Neural progenitor cell (in vitro differentiated cells): Measurements from ENCODE around the gene DDX52. TPM values are rescaled to one million over a fixed set of nuclear protein-coding genes. Genes with fewer than 3 reads are reported as not detected.

Experiments used
- DNase-seq: peaks from one replicate; pipeline ENCODE4 v3.0.0-alpha.2; 2016; ENCODE audit warnings: low spot score
- H2AFZ ChIP-seq: fragments of 200-600 bp; sonication (generic); replicated peaks from 2 replicates; pipeline ENCODE4 v1.6.1; 2016; ENCODE audit warnings: antibody characterized with exemption
- H3F3A ChIP-seq: fragments of 200-600 bp; sonication (generic); 2 replicates; pipeline ENCODE4 v1.6.1; 2016; ENCODE audit warnings: antibody characterized with exemption, low read depth
- H3K27ac ChIP-seq: fragments of 200-600 bp; sonication (generic); 2 replicates; pipeline ENCODE4 v1.5.1; 2016; ENCODE audit warnings: mild to moderate bottlenecking
- H3K27me3 ChIP-seq: fragments of 200-600 bp; sonication (generic); 2 replicates; pipeline ENCODE4 v1.6.1; 2016; ENCODE audit warnings: mild to moderate bottlenecking, moderate library complexity
- H3K36me3 ChIP-seq: fragments of 200-600 bp; sonication (generic); 2 replicates; pipeline ENCODE4 v1.5.1; 2016
- H3K4me1 ChIP-seq: fragments of 200-600 bp; sonication (generic); 2 replicates; pipeline ENCODE4 v1.6.1; 2016; ENCODE audit warnings: mixed run types
- H3K4me2 ChIP-seq: fragments of 200-600 bp; sonication (generic); 2 replicates; pipeline ENCODE4 v1.6.1; 2016
- H3K4me3 ChIP-seq: fragments of 200-600 bp; sonication (generic); 2 replicates; pipeline ENCODE4 v1.5.1; 2016
- H3K79me2 ChIP-seq: fragments of 200-600 bp; sonication (generic); 2 replicates; pipeline ENCODE4 v1.6.1; 2016; ENCODE audit warnings: low read depth
- H3K9ac ChIP-seq: fragments of 200-600 bp; sonication (generic); 2 replicates; pipeline ENCODE4 v1.6.1; 2016
- H3K9me3 ChIP-seq: fragments of 200-600 bp; sonication (generic); 2 replicates; pipeline ENCODE4 v1.5.1; 2016; ENCODE audit warnings: low read depth
- H4K20me1 ChIP-seq: fragments of 200-600 bp; sonication (generic); 2 replicates; pipeline ENCODE4 v1.6.1; 2016; ENCODE audit warnings: low read depth
- H3K27ac Mint-ChIP-seq: 3 replicates; pipeline ENCODE4 v1.8.0; 2021; ENCODE audit warnings: mixed read lengths
- H3K27me3 Mint-ChIP-seq: 2 replicates; pipeline ENCODE4 v1.8.0; 2022; ENCODE audit warnings: low read depth, mild to moderate bottlenecking, inconsistent platforms, moderate library complexity, mixed read lengths; ENCODE audit not compliant: insufficient read depth
- H3K36me3 Mint-ChIP-seq: 3 replicates; pipeline ENCODE4 v1.8.0; 2021; ENCODE audit warnings: mixed read lengths
- H3K4me1 Mint-ChIP-seq: 3 replicates; pipeline ENCODE4 v1.8.0; 2021; ENCODE audit warnings: mixed read lengths
- H3K4me3 Mint-ChIP-seq: 3 replicates; pipeline ENCODE4 v1.8.0; 2021; ENCODE audit warnings: mild to moderate bottlenecking, moderate library complexity, mixed read lengths
- H3K9me3 Mint-ChIP-seq: 3 replicates; pipeline ENCODE4 v1.8.0; 2020; ENCODE audit warnings: mixed read lengths
- EZH2 ChIP-seq: fragments of 200-600 bp; sonication (generic); IDR thresholded peaks from 2 replicates; pipeline ENCODE4 v1.6.1; 2017; ENCODE audit warnings: antibody characterized with exemption, mild to moderate bottlenecking, moderate library complexity
- EZH2phosphoT487 ChIP-seq: fragments of 200-600 bp; sonication (generic); IDR thresholded peaks from 2 replicates; pipeline ENCODE4 v1.6.1; 2017; ENCODE audit warnings: antibody characterized with exemption
- total RNA-seq: library from RNA; depleted of rRNA; stranded (reverse); fragments of >200 nt; gene quantifications from 2 replicates; pipeline ENCODE4 v1.2.3, GENCODE V29; 2015; ENCODE audit warnings: low replicate concordance
- TF ChIP-seq, protein P1 (sequence below): fragments of 200-600 bp; sonication (generic); IDR thresholded peaks from 2 replicates; pipeline ENCODE4 v1.5.1; 2017; ENCODE audit warnings: antibody characterized with exemption, mild to moderate bottlenecking

The DDX52 gene
- total RNA-seq, 1 donor from 2014 or later: 55.3 TPM

DNA sequence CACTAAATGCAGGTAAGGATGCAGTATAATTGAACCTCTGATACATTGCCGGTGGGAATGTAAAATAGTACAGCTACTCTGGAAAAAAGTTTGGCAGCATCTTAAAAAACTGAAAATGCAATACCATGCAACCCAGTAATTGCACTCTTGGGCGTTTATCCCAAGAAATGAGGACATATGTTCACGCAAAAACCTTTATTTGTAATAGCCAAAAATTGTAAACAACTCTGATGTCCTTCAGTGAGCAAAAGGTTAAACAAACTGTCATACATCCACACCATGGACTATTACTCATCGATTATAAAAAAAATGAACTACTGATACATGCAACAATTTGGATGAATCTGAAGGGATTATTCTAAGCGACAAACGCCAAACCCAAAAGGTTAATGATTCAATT is 51.0 kb downstream of the DDX52 start:
- Histone ChIP-seq H4K20me1 (peaks cover 11% of the 10 kb centered on the region), H3K36me3 (peaks cover 11% of the 10 kb centered on the region), H3K9me3 (no peaks in the 10 kb centered on the region), H3K4me1 (no peaks in the 10 kb centered on the region), H3K27ac (no peak overlapping the region), H3F3A (peaks cover 8% of the 10 kb centered on the region), H3K27me3 (no peaks in the 10 kb centered on the region), H3K4me3 (no peak overlapping the region), H3K9ac (no peak overlapping the region), H3K4me2 (no peak overlapping the region), H2AFZ (no peak overlapping the region), H3K79me2 (no peaks in the 10 kb centered on the region)
- H3K9me3 Mint-ChIP-seq: no peaks in the 10 kb centered on the region
- no peak overlapping the region for H3K4me3 Mint-ChIP-seq
- no peak overlapping the region for H3K27ac Mint-ChIP-seq
- TF ChIP-seq, protein P1, sequence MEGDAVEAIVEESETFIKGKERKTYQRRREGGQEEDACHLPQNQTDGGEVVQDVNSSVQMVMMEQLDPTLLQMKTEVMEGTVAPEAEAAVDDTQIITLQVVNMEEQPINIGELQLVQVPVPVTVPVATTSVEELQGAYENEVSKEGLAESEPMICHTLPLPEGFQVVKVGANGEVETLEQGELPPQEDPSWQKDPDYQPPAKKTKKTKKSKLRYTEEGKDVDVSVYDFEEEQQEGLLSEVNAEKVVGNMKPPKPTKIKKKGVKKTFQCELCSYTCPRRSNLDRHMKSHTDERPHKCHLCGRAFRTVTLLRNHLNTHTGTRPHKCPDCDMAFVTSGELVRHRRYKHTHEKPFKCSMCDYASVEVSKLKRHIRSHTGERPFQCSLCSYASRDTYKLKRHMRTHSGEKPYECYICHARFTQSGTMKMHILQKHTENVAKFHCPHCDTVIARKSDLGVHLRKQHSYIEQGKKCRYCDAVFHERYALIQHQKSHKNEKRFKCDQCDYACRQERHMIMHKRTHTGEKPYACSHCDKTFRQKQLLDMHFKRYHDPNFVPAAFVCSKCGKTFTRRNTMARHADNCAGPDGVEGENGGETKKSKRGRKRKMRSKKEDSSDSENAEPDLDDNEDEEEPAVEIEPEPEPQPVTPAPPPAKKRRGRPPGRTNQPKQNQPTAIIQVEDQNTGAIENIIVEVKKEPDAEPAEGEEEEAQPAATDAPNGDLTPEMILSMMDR: no peak
- no peak for TF ChIP-seq EZH2phosphoT487
- H3K36me3 Mint-ChIP-seq: peaks cover 23% of the 10 kb centered on the region
- no peak for DNase-seq
- H3K27me3 Mint-ChIP-seq: peaks cover 2% of the 10 kb centered on the region
- H3K4me1 Mint-ChIP-seq: no peaks in the 10 kb centered on the region

DNA sequence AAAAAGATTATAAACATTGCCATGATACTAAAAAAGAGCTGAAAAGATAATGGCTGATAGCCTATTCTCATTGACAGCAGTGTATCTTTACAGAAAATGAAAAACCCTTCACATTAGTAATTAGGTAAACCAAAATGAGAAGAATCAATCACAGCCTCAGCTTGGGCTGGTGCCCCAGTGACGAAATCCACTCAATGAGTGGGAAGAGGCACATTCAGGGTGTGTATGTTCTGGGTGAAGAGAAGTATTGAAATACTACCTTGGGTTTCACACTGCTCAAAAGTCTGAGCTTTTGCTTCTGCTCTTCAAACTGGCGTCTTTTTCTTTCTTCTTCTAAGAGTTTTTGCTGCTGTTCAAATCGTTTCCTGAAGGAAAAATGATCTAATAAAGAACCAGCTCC is 58.2 kb downstream of the DDX52 start:
- Mint-ChIP-seq H3K9me3 (no peaks in the 10 kb centered on the region), H3K4me1 (no peaks in the 10 kb centered on the region), H3K4me3 (no peak overlapping the region), H3K36me3 (peaks cover 16% of the 10 kb centered on the region), H3K27me3 (no peaks in the 10 kb centered on the region), H3K27ac (no peak overlapping the region)
- no peak for TF ChIP-seq EZH2phosphoT487
- TF ChIP-seq EZH2: no peak
- TF ChIP-seq, protein P1: no peak
- no peaks in the 10 kb centered on the region for H3K27me3 ChIP-seq
- H3K9me3 ChIP-seq: no peaks in the 10 kb centered on the region
- no peak for DNase-seq
- H3K27ac ChIP-seq: no peak overlapping the region
- H3F3A ChIP-seq: peaks cover 4% of the 10 kb centered on the region
- no peaks in the 10 kb centered on the region for H3K4me1 ChIP-seq
- no peak overlapping the region for H3K4me3 ChIP-seq
- peaks cover 25% of the 10 kb centered on the region for H3K36me3 ChIP-seq
- no peak overlapping the region for H3K4me2 ChIP-seq
- no peak overlapping the region for H2AFZ ChIP-seq
- H3K9ac ChIP-seq: peak overlapping the region; percentile 14
- H3K79me2 ChIP-seq: no peaks in the 10 kb centered on the region
- peaks cover 6% of the 10 kb centered on the region for H4K20me1 ChIP-seq

DNA sequence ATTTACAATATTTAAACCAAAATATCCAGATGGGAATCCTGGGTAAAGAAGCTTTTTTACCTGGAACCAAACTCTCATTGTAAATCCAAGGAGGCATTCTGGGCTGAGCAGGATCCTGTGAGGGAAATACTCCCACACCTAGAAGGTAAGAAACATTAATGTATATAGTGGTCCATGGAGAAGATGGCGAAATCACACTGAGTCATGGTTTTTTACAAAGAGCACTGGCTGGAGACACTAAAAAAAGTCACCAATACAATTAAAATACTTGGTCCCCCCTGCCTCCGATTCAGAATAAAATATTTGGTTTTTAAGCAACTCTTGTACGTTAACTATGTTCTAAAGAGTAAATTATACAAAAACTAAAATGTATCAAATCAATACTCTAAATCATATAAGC is 67.0 kb downstream of the DDX52 start:
- Histone ChIP-seq H4K20me1 (no peaks in the 10 kb centered on the region), H3K27me3 (no peaks in the 10 kb centered on the region), H3K27ac (no peak overlapping the region), H3K9ac (no peak overlapping the region), H3F3A (no peaks in the 10 kb centered on the region), H3K79me2 (no peaks in the 10 kb centered on the region), H2AFZ (no peak overlapping the region), H3K4me1 (no peaks in the 10 kb centered on the region), H3K36me3 (peaks cover 19% of the 10 kb centered on the region), H3K4me2 (no peak overlapping the region), H3K9me3 (no peaks in the 10 kb centered on the region), H3K4me3 (no peak overlapping the region)
- TF ChIP-seq EZH2phosphoT487 (no peak), EZH2 (no peak)
- TF ChIP-seq, protein P1: no peak
- Mint-ChIP-seq H3K4me1 (no peaks in the 10 kb centered on the region), H3K27ac (no peak overlapping the region), H3K4me3 (no peak overlapping the region), H3K36me3 (peaks cover 40% of the 10 kb centered on the region), H3K27me3 (no peaks in the 10 kb centered on the region), H3K9me3 (peaks cover 9% of the 10 kb centered on the region)
- no peak for DNase-seq

DNA sequence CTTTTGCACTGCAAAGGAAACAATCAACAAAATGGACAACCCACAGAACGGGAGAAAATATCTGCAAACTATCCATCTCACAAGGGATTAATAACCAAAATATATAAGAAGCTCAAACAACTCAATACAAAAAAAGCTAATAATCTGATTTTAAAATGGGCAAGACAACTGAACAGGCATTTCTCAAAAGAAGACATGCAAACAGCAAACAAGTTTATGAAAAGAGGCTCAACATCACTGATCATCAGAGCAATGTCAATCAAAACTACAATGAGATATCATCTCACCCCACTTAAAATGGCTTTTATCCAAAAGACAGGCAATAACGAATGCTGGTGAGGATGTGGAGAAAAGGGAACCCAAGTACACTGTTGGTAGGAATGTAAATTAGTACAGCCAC is 68.8 kb downstream of the DDX52 start:
- peaks cover 28% of the 10 kb centered on the region for H3K36me3 ChIP-seq
- Mint-ChIP-seq H3K4me1 (no peaks in the 10 kb centered on the region), H3K9me3 (peaks cover 9% of the 10 kb centered on the region), H3K27me3 (no peaks in the 10 kb centered on the region), H3K27ac (no peak overlapping the region), H3K4me3 (no peak overlapping the region), H3K36me3 (peaks cover 39% of the 10 kb centered on the region)
- DNase-seq: no peak
- no peak overlapping the region for H3K4me3 ChIP-seq
- TF ChIP-seq EZH2 (no peak), EZH2phosphoT487 (no peak)
- TF ChIP-seq, protein P1: no peak
- no peaks in the 10 kb centered on the region for H4K20me1 ChIP-seq
- H3F3A ChIP-seq: peaks cover 4% of the 10 kb centered on the region
- H2AFZ ChIP-seq: no peak overlapping the region
- H3K79me2 ChIP-seq: no peaks in the 10 kb centered on the region
- no peaks in the 10 kb centered on the region for H3K27me3 ChIP-seq
- H3K4me2 ChIP-seq: no peak overlapping the region
- H3K27ac ChIP-seq: no peak overlapping the region
- no peaks in the 10 kb centered on the region for H3K4me1 ChIP-seq
- no peaks in the 10 kb centered on the region for H3K9me3 ChIP-seq
- H3K9ac ChIP-seq: no peak overlapping the region
